Measurements from ENCODE around the gene PROX1.

PROX1 gene

DNA sequence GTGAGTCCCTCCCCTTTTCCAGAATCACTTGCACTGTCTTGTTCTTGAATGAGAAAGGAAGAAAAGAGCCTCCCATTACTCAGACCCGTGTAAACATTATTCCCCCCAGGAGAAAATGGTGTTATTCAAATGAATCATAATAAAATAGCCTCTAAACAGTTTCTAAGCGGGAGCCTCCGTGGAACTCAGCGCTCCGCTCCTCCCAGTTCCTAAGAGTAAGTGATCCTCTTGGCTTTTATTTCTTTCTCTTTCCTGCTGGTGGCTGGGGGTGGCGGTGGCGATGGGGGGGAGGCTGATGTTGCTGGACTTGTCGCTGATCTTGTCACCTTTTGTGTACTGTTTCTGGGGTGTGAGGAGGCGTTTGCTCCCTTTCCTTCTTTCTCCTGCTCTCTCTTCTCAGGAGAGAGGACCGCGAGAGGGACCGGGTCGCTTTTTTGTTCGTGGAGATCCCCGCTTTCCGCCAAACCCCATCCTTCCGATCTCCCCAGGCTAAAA lies 781 bp downstream of the PROX1 start:
- H3K9me3 ChIP-seq (ENCODE audit: control insufficient read depth, low read length) = no peaks in the 10 kb centered on the region
- H3K27ac ChIP-seq (ENCODE audit: low read depth, low read length, severe bottlenecking) = peak overlapping the region; percentile 79
- WGBS, 2 experiments (ENCODE audit: insufficient coverage in 2 of 2) = 0 to 2% methylated on average over 6 to 12 of the region's 17 CpGs

DNA sequence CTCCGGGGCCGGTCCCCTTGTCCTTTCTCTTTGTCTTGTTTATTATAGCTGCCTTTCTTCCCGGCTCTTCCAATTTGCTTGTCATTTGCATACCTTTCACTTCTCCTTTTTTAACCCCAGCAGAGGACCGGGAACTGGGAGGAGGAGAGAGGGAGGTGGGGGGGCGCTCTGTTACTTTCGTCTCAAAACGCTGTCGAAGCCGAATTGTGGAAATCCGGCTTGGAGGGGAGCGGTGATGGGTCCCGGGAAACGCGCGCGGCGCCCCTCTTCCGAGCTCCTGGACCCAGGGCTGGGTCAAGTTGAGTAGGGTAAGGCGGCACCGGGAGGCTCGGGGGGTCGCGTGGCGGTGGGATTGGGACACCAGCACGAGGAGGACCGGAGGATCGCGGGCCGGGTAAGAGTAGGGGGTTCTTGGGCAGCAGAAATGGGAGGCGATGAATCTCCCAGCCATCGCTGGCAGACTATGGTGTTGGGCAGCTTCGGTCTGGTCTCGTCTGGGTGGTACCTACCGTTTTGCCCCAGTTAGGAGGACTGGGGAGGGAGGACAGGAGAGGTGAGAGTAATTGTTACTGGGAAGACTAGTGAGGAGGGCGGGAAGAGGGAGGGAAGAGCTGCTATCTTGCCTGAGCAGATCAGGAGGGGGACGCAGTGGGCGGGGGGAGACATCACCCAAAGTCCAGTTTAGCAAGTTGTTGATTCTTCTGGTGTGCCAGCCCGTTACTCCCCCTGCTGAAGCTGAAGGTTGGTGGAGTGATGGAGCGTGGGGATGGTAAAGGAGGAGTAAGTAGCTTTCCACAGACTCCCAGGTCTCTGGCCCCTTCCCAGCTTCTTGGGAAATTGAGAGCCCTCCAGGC lies 1.5 kb downstream of the PROX1 start:
- Histone ChIP-seq H3K9me3 (ENCODE audit: control insufficient read depth, low read length) (no peaks in the 10 kb centered on the region), H3K4me1 (ENCODE audit: control insufficient read depth, insufficient read depth, low read length, poor library complexity, severe bottlenecking) (peaks cover 20% of the 10 kb centered on the region), H3K27ac (ENCODE audit: low read depth, low read length, severe bottlenecking) (no peak overlapping the region), H3K36me3 (ENCODE audit: control insufficient read depth, insufficient read depth, low read length) (no peaks in the 10 kb centered on the region), H3K4me3 (ENCODE audit: extremely low read depth, insufficient read depth, low read length, poor library complexity, severe bottlenecking) (peak overlapping the region; percentile 65)
- WGBS, 2 experiments (ENCODE audit: insufficient coverage in 2 of 2) = 0 to 1% methylated on average over 20 to 23 of the region's 39 CpGs

More for the DNA sequence above, 781 bp downstream of the PROX1 start:
- Histone ChIP-seq H3K4me1 (ENCODE audit: control insufficient read depth, insufficient read depth, low read length, poor library complexity, severe bottlenecking) (peaks cover 21% of the 10 kb centered on the region), H3K36me3 (ENCODE audit: control insufficient read depth, insufficient read depth, low read length) (no peaks in the 10 kb centered on the region), H3K4me3 (ENCODE audit: extremely low read depth, insufficient read depth, low read length, poor library complexity, severe bottlenecking) (peak overlapping the region; percentile 65)

DNA sequence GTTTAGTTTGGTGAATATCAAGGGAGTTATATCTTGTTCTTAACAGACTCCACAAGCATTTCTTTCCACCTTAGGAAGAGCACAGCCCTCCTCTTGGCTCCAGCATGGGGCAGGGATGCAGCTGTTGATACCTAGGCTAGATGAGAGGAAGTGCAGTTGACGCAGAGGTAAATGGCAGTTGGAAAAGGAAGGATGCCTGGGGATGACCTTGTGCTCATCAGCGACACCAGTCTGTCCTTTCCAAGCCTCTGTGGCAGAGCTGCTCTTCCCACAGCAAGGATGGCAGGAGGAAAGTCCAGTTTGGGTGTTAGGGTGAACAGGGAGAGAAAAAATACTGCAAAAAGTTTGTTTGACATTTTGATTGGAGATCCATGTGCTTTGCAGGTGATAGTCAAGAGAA lies 6.2 kb downstream of the PROX1 start:
- WGBS, 2 experiments (ENCODE audit: insufficient coverage in 2 of 2) = 50 to 53% methylated on average over 2 of the region's 2 CpGs
- no peak overlapping the region for H3K4me3 ChIP-seq (ENCODE audit: extremely low read depth, insufficient read depth, low read length, poor library complexity, severe bottlenecking)
- H3K9me3 ChIP-seq (ENCODE audit: control insufficient read depth, low read length) = no peaks in the 10 kb centered on the region
- H3K27ac ChIP-seq (ENCODE audit: low read depth, low read length, severe bottlenecking) = no peak overlapping the region
- peaks cover 5% of the 10 kb centered on the region for H3K4me1 ChIP-seq (ENCODE audit: control insufficient read depth, insufficient read depth, low read length, poor library complexity, severe bottlenecking)
- peaks cover 20% of the 10 kb centered on the region for H3K36me3 ChIP-seq (ENCODE audit: control insufficient read depth, insufficient read depth, low read length)

DNA sequence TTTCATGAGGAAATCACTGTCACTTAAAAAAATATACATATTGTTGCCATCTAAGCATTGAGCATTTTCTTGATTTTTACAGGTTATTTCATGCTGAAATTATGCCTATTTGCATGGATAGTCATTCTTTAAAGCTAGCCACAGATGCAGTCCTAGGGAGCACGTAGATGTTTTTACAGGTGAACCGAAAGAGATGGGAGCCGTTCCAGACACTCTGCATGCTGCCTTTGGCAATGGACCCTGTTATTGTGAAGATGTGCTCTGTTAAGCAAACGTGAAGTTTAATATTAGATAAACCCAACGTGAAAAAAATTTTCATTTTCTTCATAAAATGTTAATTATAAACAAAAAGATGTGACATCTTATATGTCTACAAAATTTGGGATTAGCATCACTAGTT lies 7.1 kb downstream of the PROX1 start:
- H3K36me3 ChIP-seq (ENCODE audit: control insufficient read depth, insufficient read depth, low read length) = peaks cover 20% of the 10 kb centered on the region
- no peak overlapping the region for H3K27ac ChIP-seq (ENCODE audit: low read depth, low read length, severe bottlenecking)
- H3K4me3 ChIP-seq (ENCODE audit: extremely low read depth, insufficient read depth, low read length, poor library complexity, severe bottlenecking) = no peak overlapping the region
- WGBS, 2 experiments (ENCODE audit: insufficient coverage in 2 of 2) = 90 to 95% methylated on average over 2 of the region's 5 CpGs
- H3K4me1 ChIP-seq (ENCODE audit: control insufficient read depth, insufficient read depth, low read length, poor library complexity, severe bottlenecking) = peaks cover 5% of the 10 kb centered on the region
- no peaks in the 10 kb centered on the region for H3K9me3 ChIP-seq (ENCODE audit: control insufficient read depth, low read length)

DNA sequence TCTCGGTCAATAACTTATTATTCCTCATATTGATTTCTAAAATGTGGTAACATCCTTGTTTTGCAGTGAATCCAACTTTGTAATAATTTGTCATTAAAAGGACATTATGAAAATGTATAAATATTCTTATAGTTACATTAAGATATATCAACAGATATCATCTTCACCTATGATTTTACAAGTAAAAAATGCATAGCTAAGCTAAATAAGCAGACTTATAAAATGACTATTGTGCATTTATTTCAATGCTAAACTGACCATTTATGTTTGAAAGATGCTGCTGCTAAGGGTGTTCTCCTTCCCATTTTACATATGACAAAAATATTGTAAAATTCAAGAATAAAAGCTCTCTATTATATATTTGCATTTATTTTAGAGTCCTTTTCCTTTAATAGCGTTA lies 7.8 kb downstream of the PROX1 start:
- no CpG with 5 or more reads among the region's 2 CpGs for WGBS, 2 experiments (ENCODE audit: insufficient coverage in 2 of 2)
- H3K4me3 ChIP-seq (ENCODE audit: extremely low read depth, insufficient read depth, low read length, poor library complexity, severe bottlenecking) = no peak overlapping the region

DNA sequence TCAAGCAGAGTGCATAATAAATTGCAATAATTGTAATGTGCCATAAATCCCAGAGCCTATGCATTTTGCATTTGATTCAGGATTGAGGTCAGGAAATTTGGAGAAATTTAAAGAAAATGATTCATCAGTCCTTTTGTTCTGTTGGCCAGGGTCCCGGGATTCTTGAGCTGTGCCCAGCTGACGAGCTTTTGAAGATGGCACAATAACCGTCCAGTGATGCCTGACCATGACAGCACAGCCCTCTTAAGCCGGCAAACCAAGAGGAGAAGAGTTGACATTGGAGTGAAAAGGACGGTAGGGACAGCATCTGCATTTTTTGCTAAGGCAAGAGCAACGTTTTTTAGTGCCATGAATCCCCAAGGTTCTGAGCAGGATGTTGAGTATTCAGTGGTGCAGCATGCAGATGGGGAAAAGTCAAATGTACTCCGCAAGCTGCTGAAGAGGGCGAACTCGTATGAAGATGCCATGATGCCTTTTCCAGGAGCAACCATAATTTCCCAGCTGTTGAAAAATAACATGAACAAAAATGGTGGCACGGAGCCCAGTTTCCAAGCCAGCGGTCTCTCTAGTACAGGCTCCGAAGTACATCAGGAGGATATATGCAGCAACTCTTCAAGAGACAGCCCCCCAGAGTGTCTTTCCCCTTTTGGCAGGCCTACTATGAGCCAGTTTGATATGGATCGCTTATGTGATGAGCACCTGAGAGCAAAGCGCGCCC lies 8.7 kb downstream of the PROX1 start:
- WGBS, 2 experiments (ENCODE audit: insufficient coverage in 2 of 2) = 94% methylated on average over 14 to 15 of the region's 15 CpGs
- no peak overlapping the region for H3K4me3 ChIP-seq (ENCODE audit: extremely low read depth, insufficient read depth, low read length, poor library complexity, severe bottlenecking)
- H3K4me1 ChIP-seq (ENCODE audit: control insufficient read depth, insufficient read depth, low read length, poor library complexity, severe bottlenecking) = no peaks in the 10 kb centered on the region
- no peak overlapping the region for H3K27ac ChIP-seq (ENCODE audit: low read depth, low read length, severe bottlenecking)
- H3K9me3 ChIP-seq (ENCODE audit: control insufficient read depth, low read length) = no peaks in the 10 kb centered on the region
- H3K36me3 ChIP-seq (ENCODE audit: control insufficient read depth, insufficient read depth, low read length) = peaks cover 20% of the 10 kb centered on the region

More for the DNA sequence above, 7.8 kb downstream of the PROX1 start:
- peaks cover 1% of the 10 kb centered on the region for H3K4me1 ChIP-seq (ENCODE audit: control insufficient read depth, insufficient read depth, low read length, poor library complexity, severe bottlenecking)
- no peak overlapping the region for H3K27ac ChIP-seq (ENCODE audit: low read depth, low read length, severe bottlenecking)
- no peaks in the 10 kb centered on the region for H3K9me3 ChIP-seq (ENCODE audit: control insufficient read depth, low read length)
- peaks cover 20% of the 10 kb centered on the region for H3K36me3 ChIP-seq (ENCODE audit: control insufficient read depth, insufficient read depth, low read length)

DNA sequence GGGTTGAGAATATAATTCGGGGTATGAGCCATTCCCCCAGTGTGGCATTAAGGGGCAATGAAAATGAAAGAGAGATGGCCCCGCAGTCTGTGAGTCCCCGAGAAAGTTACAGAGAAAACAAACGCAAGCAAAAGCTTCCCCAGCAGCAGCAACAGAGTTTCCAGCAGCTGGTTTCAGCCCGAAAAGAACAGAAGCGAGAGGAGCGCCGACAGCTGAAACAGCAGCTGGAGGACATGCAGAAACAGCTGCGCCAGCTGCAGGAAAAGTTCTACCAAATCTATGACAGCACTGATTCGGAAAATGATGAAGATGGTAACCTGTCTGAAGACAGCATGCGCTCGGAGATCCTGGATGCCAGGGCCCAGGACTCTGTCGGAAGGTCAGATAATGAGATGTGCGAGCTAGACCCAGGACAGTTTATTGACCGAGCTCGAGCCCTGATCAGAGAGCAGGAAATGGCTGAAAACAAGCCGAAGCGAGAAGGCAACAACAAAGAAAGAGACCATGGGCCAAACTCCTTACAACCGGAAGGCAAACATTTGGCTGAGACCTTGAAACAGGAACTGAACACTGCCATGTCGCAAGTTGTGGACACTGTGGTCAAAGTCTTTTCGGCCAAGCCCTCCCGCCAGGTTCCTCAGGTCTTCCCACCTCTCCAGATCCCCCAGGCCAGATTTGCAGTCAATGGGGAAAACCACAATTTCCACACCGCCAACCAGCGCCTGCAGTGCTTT lies 9.4 kb downstream of the PROX1 start:
- WGBS, 2 experiments (ENCODE audit: insufficient coverage in 2 of 2) = 97 to 98% methylated on average over 24 of the region's 24 CpGs
- Histone ChIP-seq H3K4me3 (ENCODE audit: extremely low read depth, insufficient read depth, low read length, poor library complexity, severe bottlenecking) (no peak overlapping the region), H3K4me1 (ENCODE audit: control insufficient read depth, insufficient read depth, low read length, poor library complexity, severe bottlenecking) (peaks cover under 1% of the 10 kb centered on the region), H3K27ac (ENCODE audit: low read depth, low read length, severe bottlenecking) (no peak overlapping the region), H3K36me3 (ENCODE audit: control insufficient read depth, insufficient read depth, low read length) (peaks cover 20% of the 10 kb centered on the region), H3K9me3 (ENCODE audit: control insufficient read depth, low read length) (no peaks in the 10 kb centered on the region)

DNA sequence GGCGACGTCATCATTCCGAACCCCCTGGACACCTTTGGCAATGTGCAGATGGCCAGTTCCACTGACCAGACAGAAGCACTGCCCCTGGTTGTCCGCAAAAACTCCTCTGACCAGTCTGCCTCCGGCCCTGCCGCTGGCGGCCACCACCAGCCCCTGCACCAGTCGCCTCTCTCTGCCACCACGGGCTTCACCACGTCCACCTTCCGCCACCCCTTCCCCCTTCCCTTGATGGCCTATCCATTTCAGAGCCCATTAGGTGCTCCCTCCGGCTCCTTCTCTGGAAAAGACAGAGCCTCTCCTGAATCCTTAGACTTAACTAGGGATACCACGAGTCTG lies 10.0 kb downstream of the PROX1 start:
- 93 to 95% methylated on average over 10 of the region's 13 CpGs for WGBS, 2 experiments (ENCODE audit: insufficient coverage in 2 of 2)
- H3K4me3 ChIP-seq (ENCODE audit: extremely low read depth, insufficient read depth, low read length, poor library complexity, severe bottlenecking) = no peak overlapping the region
- H3K9me3 ChIP-seq (ENCODE audit: control insufficient read depth, low read length) = no peaks in the 10 kb centered on the region
- H3K27ac ChIP-seq (ENCODE audit: low read depth, low read length, severe bottlenecking) = no peak overlapping the region
- peaks cover 5% of the 10 kb centered on the region for H3K4me1 ChIP-seq (ENCODE audit: control insufficient read depth, insufficient read depth, low read length, poor library complexity, severe bottlenecking)
- H3K36me3 ChIP-seq (ENCODE audit: control insufficient read depth, insufficient read depth, low read length) = peaks cover 20% of the 10 kb centered on the region

DNA sequence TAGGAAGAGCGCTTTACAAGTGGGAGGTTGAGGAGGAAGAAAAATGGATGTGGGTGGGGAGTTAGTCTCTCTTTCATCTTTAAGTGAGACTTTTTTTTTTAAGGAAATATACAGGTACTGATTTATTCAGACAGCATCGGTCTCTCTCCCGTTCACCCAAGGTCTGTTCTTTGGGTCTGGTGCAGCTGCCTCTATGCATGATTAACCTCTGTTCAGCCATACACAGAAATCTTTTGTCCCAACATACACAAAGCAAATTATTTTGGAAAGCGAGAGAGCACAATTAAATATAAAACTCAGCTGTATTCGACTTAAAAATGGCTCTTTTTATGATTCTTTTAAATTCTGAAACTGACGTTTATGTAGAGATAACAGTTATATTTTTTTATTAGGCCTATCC lies 11.0 kb downstream of the PROX1 start:
- Histone ChIP-seq H3K27ac (ENCODE audit: low read depth, low read length, severe bottlenecking) (no peak overlapping the region), H3K4me3 (ENCODE audit: extremely low read depth, insufficient read depth, low read length, poor library complexity, severe bottlenecking) (no peak overlapping the region), H3K9me3 (ENCODE audit: control insufficient read depth, low read length) (no peaks in the 10 kb centered on the region), H3K4me1 (ENCODE audit: control insufficient read depth, insufficient read depth, low read length, poor library complexity, severe bottlenecking) (peaks cover 6% of the 10 kb centered on the region), H3K36me3 (ENCODE audit: control insufficient read depth, insufficient read depth, low read length) (peaks cover 20% of the 10 kb centered on the region)
- WGBS, 2 experiments (ENCODE audit: insufficient coverage in 2 of 2) = 84 to 100% methylated on average over 2 of the region's 6 CpGs

DNA sequence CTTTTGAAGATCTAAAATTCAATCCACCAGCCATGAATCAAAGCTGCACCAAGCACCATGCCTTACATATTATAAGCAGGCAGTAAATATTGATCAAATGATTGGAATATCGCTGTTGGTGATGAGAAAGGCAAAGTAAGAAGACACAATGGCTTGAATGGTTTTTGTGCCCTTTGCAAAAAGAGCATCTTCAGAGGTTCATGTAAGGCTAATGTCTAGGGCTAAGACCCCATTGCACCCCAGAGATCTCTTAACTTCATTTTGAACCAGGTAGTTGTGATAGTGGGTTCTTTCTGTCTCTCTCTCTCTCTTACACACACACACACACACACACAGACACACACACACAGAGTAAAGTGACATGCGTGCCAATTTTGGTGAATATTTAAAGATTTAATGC lies 12.0 kb downstream of the PROX1 start:
- peaks cover 6% of the 10 kb centered on the region for H3K4me1 ChIP-seq (ENCODE audit: control insufficient read depth, insufficient read depth, low read length, poor library complexity, severe bottlenecking)
- H3K9me3 ChIP-seq (ENCODE audit: control insufficient read depth, low read length) = no peaks in the 10 kb centered on the region
- 100% methylated on average over 1 of the region's 2 CpGs for WGBS, 2 experiments (ENCODE audit: insufficient coverage in 2 of 2)
- H3K27ac ChIP-seq (ENCODE audit: low read depth, low read length, severe bottlenecking) = no peak overlapping the region
- H3K36me3 ChIP-seq (ENCODE audit: control insufficient read depth, insufficient read depth, low read length) = peaks cover 22% of the 10 kb centered on the region
- no peak overlapping the region for H3K4me3 ChIP-seq (ENCODE audit: extremely low read depth, insufficient read depth, low read length, poor library complexity, severe bottlenecking)

Data from mesodermal cell (in vitro differentiated cells).